Occipital lobe (tissue), 2 donors: ENCODE data around the gene MIPOL1. TPM values are rescaled to one million over a fixed set of nuclear protein-coding genes. Genes with fewer than 3 reads are reported as not detected.
"Not testable (repeated sequence)": the region's sequence is repeated elsewhere in the genome, so short reads cannot be mapped to it uniquely, and the experiment has no call there.

Experiments used
- DNase-seq: peaks from one replicate; lab custom pipeline; 2025; lab: John Stamatoyannopoulos, UW
- total RNA-seq: library from RNA; depleted of rRNA; stranded (reverse); fragments of >200 nt; gene quantifications from one replicate; pipeline ENCODE4 v1.2.3, GENCODE V29; 2014

The MIPOL1 gene
- total RNA-seq, 1 donor from 2014 or later: 29.9 TPM

- DNase-seq: no peak
Observed at GRCh38 chr14:37187294-37187693, 10.4 kb upstream of the MIPOL1 start.

GRCh38 chr14:37187840-37188577 lies 9.7 kb upstream of the MIPOL1 start:
- not testable (repeated sequence) for DNase-seq

GRCh38 chr14:37189733-37190132 lies 8.0 kb upstream of the MIPOL1 start:
- DNase-seq: not testable (repeated sequence)

- no peak for DNase-seq
Observed at GRCh38 chr14:37194698-37195097, 3.0 kb upstream of the MIPOL1 start.

- no peak for DNase-seq
Observed at GRCh38 chr14:37195327-37195726, 2.4 kb upstream of the MIPOL1 start.

GRCh38 chr14:37196604-37197420 lies 925 bp upstream of the MIPOL1 start:
- no peak for DNase-seq

GRCh38 chr14:37198273-37198598 lies 499 bp downstream of the MIPOL1 start:
- DNase-seq: no peak

GRCh38 chr14:37198907-37199306 lies 1.2 kb downstream of the MIPOL1 start:
- no peak for DNase-seq

GRCh38 chr14:37201724-37202123 lies 4.0 kb downstream of the MIPOL1 start:
- no peak for DNase-seq

GRCh38 chr14:37202265-37202664 lies 4.5 kb downstream of the MIPOL1 start:
- no peak for DNase-seq

- no peak for DNase-seq
Observed at GRCh38 chr14:37202812-37203211, 5.1 kb downstream of the MIPOL1 start.

- no peak for DNase-seq
Observed at GRCh38 chr14:37203423-37203822, 5.7 kb downstream of the MIPOL1 start.

- DNase-seq: not testable (repeated sequence)
Observed at GRCh38 chr14:37205623-37206605, 8.2 kb downstream of the MIPOL1 start.

GRCh38 chr14:37209617-37210016 lies 11.9 kb downstream of the MIPOL1 start:
- DNase-seq: not testable (repeated sequence)

GRCh38 chr14:37210448-37210847 lies 12.7 kb downstream of the MIPOL1 start:
- no peak for DNase-seq

GRCh38 chr14:37213016-37213415 lies 15.3 kb downstream of the MIPOL1 start:
- DNase-seq: no peak

- DNase-seq: no peak
Observed at GRCh38 chr14:37215345-37215744, 17.6 kb downstream of the MIPOL1 start.

- DNase-seq: no peak
Observed at GRCh38 chr14:37221073-37221472, 23.3 kb downstream of the MIPOL1 start.

- no peak for DNase-seq
Observed at GRCh38 chr14:37223947-37224474, 26.3 kb downstream of the MIPOL1 start.

- DNase-seq: not testable (repeated sequence)
Observed at GRCh38 chr14:37225668-37226067, 27.9 kb downstream of the MIPOL1 start.

GRCh38 chr14:37230551-37231194 lies 32.9 kb downstream of the MIPOL1 start:
- no peak for DNase-seq
